PFSK-1 (cell line): ENCODE measurements around the gene TOX2.

Experiments
- FOXP2 ChIP-seq: optimal IDR thresholded peaks from 2 replicates; pipeline ENCODE3; 2011; ENCODE audit warnings: borderline replicate concordance, control low read depth, inconsistent platforms; ENCODE audit not compliant: insufficient read depth; ENCODE audit errors: extremely low read length, extremely low read depth
- POLR2AphosphoS5 ChIP-seq: IDR thresholded peaks from 2 replicates; pipeline ENCODE4 v1.6.1; 2012; ENCODE audit warnings: low read depth, mild to moderate bottlenecking, control low read depth, low read length, moderate library complexity
- SIN3A ChIP-seq: IDR thresholded peaks from 2 replicates; pipeline ENCODE4 v1.6.1; 2012; ENCODE audit warnings: mild to moderate bottlenecking, low read length, moderate library complexity, borderline replicate concordance; ENCODE audit not compliant: insufficient read depth
- TAF1 ChIP-seq: IDR thresholded peaks from 2 replicates; pipeline ENCODE4 v1.6.1; 2012; ENCODE audit warnings: low read length, control low read depth, borderline replicate concordance; ENCODE audit not compliant: insufficient read depth
- TF ChIP-seq, protein P1 (sequence below), 2 experiments: IDR thresholded peaks; 2 replicates each; pipeline versions ENCODE4 v1.6.1 to v1.8.0; 2011 to 2012; ENCODE audit warnings: low read depth in 2 of 2, low read length in 2 of 2, control low read depth in 1 of 2, inconsistent platforms in 1 of 2, mild to moderate bottlenecking in 1 of 2, moderate library complexity in 1 of 2; ENCODE audit not compliant: insufficient read depth in 1 of 2

The TOX2 gene

DNA sequence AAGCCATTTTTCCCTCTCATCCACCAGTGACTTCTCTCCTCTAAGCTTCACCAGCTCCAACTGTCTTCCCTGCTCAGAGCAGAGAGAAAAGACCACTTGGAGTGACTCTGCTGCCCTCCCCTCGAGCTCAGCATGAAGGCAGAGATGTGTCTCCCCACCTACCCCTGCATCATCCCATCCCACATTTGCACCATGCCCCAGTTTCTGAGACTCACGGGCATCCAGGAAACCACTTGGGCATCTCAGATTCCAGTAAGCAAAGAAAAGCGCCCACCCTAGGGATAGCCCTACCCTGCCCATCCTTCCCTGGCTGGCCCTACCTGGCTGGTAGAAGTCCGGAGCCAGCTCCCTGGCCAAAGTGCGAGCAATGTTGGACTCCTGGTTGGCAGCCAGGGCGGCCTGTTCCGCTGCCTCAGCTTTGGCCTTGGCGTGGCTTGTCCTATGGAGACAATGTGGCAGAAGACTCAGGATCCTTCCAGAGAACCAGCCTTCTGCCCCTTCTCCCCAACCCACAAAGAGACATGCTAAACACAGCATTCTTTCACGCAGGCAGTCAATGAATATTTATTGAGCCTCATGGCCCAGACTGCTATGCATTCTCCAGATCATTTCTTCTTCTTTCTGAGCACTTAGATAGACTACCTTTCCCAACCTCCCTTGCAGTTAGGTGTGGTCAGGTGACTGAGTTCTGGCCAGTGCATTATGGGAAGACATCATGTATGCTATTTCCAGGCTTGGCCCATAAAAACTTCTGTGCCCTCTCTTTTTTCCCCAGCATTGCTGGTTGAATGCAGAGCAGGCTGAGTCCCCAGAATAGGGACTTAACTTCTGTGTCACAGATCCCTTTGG lies 203.8 kb downstream of the TOX2 start:
- TF ChIP-seq SIN3A (no peak), FOXP2 (no peak), POLR2AphosphoS5 (no peak), TAF1 (no peak)
- TF ChIP-seq, protein P1, sequence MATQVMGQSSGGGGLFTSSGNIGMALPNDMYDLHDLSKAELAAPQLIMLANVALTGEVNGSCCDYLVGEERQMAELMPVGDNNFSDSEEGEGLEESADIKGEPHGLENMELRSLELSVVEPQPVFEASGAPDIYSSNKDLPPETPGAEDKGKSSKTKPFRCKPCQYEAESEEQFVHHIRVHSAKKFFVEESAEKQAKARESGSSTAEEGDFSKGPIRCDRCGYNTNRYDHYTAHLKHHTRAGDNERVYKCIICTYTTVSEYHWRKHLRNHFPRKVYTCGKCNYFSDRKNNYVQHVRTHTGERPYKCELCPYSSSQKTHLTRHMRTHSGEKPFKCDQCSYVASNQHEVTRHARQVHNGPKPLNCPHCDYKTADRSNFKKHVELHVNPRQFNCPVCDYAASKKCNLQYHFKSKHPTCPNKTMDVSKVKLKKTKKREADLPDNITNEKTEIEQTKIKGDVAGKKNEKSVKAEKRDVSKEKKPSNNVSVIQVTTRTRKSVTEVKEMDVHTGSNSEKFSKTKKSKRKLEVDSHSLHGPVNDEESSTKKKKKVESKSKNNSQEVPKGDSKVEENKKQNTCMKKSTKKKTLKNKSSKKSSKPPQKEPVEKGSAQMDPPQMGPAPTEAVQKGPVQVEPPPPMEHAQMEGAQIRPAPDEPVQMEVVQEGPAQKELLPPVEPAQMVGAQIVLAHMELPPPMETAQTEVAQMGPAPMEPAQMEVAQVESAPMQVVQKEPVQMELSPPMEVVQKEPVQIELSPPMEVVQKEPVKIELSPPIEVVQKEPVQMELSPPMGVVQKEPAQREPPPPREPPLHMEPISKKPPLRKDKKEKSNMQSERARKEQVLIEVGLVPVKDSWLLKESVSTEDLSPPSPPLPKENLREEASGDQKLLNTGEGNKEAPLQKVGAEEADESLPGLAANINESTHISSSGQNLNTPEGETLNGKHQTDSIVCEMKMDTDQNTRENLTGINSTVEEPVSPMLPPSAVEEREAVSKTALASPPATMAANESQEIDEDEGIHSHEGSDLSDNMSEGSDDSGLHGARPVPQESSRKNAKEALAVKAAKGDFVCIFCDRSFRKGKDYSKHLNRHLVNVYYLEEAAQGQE (IDR thresholded peaks at IDR 0.05; ENCODE audit: insufficient read depth in 1 of 2, low read depth in 2 of 2, low read length in 2 of 2), result no peak
